ENCODE data around the gene JARID2. TPM values are rescaled to one million over a fixed set of nuclear protein-coding genes. Genes with fewer than 3 reads are reported as not detected.

JARID2 gene
- total RNA-seq, 1 donor from 2014 or later, result 24.2 TPM

DNA sequence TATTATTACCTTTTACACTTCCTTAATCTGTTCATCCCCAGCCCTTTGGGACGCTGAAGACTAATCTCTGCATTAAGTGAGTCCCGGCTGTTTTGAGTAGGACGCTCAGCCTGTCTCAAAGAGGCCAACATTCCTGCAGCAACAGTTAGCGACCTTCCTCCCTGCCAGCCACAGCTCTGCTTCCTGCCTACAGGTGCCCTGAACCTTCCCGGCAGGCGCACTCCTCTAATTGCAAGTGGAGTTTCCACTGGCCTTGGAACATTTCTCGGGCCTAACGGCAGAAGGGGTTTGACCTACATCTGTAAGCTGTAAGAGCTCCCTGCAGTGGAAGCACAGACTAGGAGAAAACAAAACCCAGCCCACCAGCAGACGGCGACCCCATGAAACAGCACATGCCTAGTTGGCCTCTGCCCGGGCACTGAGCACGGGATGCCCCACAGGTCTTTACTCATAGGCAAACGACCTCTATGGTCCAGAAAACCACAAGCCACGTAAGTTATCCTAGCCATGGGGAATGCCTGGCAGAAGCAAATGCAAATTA is 279.1 kb downstream of the JARID2 start:
- no peaks in the 10 kb centered on the region for H3K27me3 ChIP-seq (ENCODE audit: insufficient read depth, low read length)
- DNase-seq (ENCODE audit: low read depth) (no peak), FAIRE-seq (no peak)
- Mint-ChIP-seq H3K4me1 (ENCODE audit: low read depth, unreplicated experiment) (peaks cover 2% of the 10 kb centered on the region), H3K27me3 (ENCODE audit: low read depth, unreplicated experiment) (no peaks in the 10 kb centered on the region), H3K9me3 (ENCODE audit: unreplicated experiment) (peaks cover 7% of the 10 kb centered on the region), H3K36me3 (ENCODE audit: low read depth, unreplicated experiment) (peaks cover 54% of the 10 kb centered on the region), H3K4me3 (ENCODE audit: unreplicated experiment) (no peak overlapping the region), H3K27ac (ENCODE audit: unreplicated experiment) (no peak overlapping the region)
- no peak overlapping the region for H3K27ac ChIP-seq (ENCODE audit: low read depth, low read length)
- peaks cover 5% of the 10 kb centered on the region for H3K9me3 ChIP-seq (ENCODE audit: insufficient read depth, low read depth, low read length)
- H3K79me2 ChIP-seq (ENCODE audit: insufficient read depth, low read length), result no peaks in the 10 kb centered on the region
- no peak overlapping the region for H3K4me3 ChIP-seq (ENCODE audit: insufficient read depth, low read depth, low read length)
- H2AFZ ChIP-seq (ENCODE audit: low read depth, low read length), result no peak overlapping the region
- no peak overlapping the region for H3K9ac ChIP-seq (ENCODE audit: low read length)
- H3K4me1 ChIP-seq (ENCODE audit: insufficient read depth, low read length), result no peaks in the 10 kb centered on the region
- TF ChIP-seq, protein P1, sequence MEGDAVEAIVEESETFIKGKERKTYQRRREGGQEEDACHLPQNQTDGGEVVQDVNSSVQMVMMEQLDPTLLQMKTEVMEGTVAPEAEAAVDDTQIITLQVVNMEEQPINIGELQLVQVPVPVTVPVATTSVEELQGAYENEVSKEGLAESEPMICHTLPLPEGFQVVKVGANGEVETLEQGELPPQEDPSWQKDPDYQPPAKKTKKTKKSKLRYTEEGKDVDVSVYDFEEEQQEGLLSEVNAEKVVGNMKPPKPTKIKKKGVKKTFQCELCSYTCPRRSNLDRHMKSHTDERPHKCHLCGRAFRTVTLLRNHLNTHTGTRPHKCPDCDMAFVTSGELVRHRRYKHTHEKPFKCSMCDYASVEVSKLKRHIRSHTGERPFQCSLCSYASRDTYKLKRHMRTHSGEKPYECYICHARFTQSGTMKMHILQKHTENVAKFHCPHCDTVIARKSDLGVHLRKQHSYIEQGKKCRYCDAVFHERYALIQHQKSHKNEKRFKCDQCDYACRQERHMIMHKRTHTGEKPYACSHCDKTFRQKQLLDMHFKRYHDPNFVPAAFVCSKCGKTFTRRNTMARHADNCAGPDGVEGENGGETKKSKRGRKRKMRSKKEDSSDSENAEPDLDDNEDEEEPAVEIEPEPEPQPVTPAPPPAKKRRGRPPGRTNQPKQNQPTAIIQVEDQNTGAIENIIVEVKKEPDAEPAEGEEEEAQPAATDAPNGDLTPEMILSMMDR (IDR thresholded peaks at IDR 0.05; ENCODE audit: insufficient read depth, low read depth, low read length), result no peak
- TF ChIP-seq EZH2 (IDR thresholded peaks at IDR 0.05; ENCODE audit: insufficient read depth, low read length), result no peak
- H3K36me3 ChIP-seq (ENCODE audit: insufficient read depth, low read length), result peaks cover 21% of the 10 kb centered on the region
- no peaks in the 10 kb centered on the region for H4K20me1 ChIP-seq (ENCODE audit: insufficient read depth, low read length)
- H3K4me2 ChIP-seq (ENCODE audit: low read length), result no peak overlapping the region

DNA sequence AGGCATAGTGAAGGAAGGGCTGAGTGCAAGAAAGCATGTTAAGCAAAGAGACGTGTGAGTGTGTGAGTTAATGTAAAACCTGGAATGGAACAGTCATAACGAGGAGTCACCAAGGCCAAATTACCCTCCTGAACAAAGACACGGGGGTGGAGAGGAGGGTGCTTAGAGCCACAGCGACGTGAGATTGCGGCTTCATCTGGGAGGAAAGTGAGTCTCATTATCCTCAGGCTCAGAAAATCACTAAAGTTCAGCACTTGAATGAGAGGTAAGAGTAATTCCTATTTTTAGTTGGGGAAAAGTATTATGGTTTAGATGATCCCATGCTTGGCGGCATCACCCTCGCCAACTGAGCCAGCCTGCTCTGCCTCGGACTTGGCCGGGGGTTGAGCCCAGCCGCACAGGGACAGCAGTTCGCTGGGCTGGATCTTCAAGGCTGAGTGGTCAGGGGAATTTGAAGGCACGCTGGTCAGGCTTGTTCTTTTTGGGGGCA is 280.4 kb downstream of the JARID2 start:
- Histone ChIP-seq H3K27ac (ENCODE audit: low read depth, low read length) (no peak overlapping the region), H3K36me3 (ENCODE audit: insufficient read depth, low read length) (peaks cover 12% of the 10 kb centered on the region), H2AFZ (ENCODE audit: low read depth, low read length) (no peak overlapping the region), H3K4me3 (ENCODE audit: insufficient read depth, low read depth, low read length) (no peak overlapping the region), H3K4me1 (ENCODE audit: insufficient read depth, low read length) (no peaks in the 10 kb centered on the region), H4K20me1 (ENCODE audit: insufficient read depth, low read length) (no peaks in the 10 kb centered on the region), H3K9me3 (ENCODE audit: insufficient read depth, low read depth, low read length) (peaks cover 5% of the 10 kb centered on the region), H3K4me2 (ENCODE audit: low read length) (no peak overlapping the region), H3K27me3 (ENCODE audit: insufficient read depth, low read length) (no peaks in the 10 kb centered on the region), H3K79me2 (ENCODE audit: insufficient read depth, low read length) (no peaks in the 10 kb centered on the region), H3K9ac (ENCODE audit: low read length) (no peak overlapping the region)
- Mint-ChIP-seq H3K27ac (ENCODE audit: unreplicated experiment) (no peak overlapping the region), H3K4me1 (ENCODE audit: low read depth, unreplicated experiment) (peaks cover 2% of the 10 kb centered on the region), H3K36me3 (ENCODE audit: low read depth, unreplicated experiment) (peaks cover 55% of the 10 kb centered on the region), H3K9me3 (ENCODE audit: unreplicated experiment) (peaks cover 7% of the 10 kb centered on the region), H3K4me3 (ENCODE audit: unreplicated experiment) (no peak overlapping the region), H3K27me3 (ENCODE audit: low read depth, unreplicated experiment) (no peaks in the 10 kb centered on the region)
- FAIRE-seq (no peak), DNase-seq (ENCODE audit: low read depth) (no peak)
- no peak for TF ChIP-seq EZH2 (IDR thresholded peaks at IDR 0.05; ENCODE audit: insufficient read depth, low read length)
- TF ChIP-seq, protein P1 (IDR thresholded peaks at IDR 0.05; ENCODE audit: insufficient read depth, low read depth, low read length), result no peak

DNA sequence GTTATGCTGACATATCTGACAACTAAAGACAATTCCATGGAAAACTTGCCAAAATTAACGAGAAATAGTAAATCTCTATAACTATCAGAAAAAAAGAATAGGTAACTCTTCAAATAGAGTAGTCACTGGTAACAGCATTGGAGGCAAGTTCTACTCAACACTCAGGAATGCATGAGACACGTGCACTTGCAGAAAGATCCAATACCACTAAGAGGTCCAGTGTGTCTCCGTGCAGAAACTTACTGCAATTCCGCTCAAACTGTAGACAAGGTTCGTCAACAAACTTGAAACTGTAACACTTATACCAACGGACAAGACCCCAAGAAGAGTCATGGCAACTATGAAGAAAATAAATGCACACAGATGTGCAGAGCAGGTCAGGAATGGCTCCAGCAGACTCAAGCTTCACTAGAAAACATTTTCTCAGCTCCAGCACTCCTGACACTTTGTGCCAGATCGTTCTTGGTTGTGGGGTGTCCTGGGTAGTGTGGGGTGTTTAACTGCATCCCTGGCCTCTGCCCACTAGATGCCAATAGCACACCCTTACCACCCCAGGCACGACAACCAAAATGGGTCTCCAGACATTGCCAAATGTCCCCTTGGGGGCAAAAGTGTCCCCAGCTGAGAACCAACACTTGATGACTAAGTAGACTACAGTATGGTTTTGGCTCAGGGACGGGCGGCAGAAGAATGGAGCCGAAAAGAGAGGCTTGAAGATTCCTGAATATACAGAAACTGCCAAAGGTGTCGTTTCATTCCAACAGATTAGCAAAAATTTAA is 282.2 kb downstream of the JARID2 start:
- peaks cover 9% of the 10 kb centered on the region for H3K4me1 Mint-ChIP-seq (ENCODE audit: low read depth, unreplicated experiment)
- Histone ChIP-seq H3K9ac (ENCODE audit: low read length) (no peak overlapping the region), H3K4me2 (ENCODE audit: low read length) (no peak overlapping the region), H4K20me1 (ENCODE audit: insufficient read depth, low read length) (no peaks in the 10 kb centered on the region), H3K4me3 (ENCODE audit: insufficient read depth, low read depth, low read length) (no peak overlapping the region), H3K4me1 (ENCODE audit: insufficient read depth, low read length) (no peaks in the 10 kb centered on the region), H2AFZ (ENCODE audit: low read depth, low read length) (no peak overlapping the region), H3K79me2 (ENCODE audit: insufficient read depth, low read length) (no peaks in the 10 kb centered on the region), H3K27ac (ENCODE audit: low read depth, low read length) (no peak overlapping the region), H3K27me3 (ENCODE audit: insufficient read depth, low read length) (no peaks in the 10 kb centered on the region), H3K36me3 (ENCODE audit: insufficient read depth, low read length) (peaks cover 7% of the 10 kb centered on the region), H3K9me3 (ENCODE audit: insufficient read depth, low read depth, low read length) (peaks cover 5% of the 10 kb centered on the region)
- no peak for FAIRE-seq
- H3K9me3 Mint-ChIP-seq (ENCODE audit: unreplicated experiment), result peaks cover 7% of the 10 kb centered on the region
- no peak for TF ChIP-seq EZH2 (IDR thresholded peaks at IDR 0.05; ENCODE audit: insufficient read depth, low read length)
- TF ChIP-seq, protein P1 (IDR thresholded peaks at IDR 0.05; ENCODE audit: insufficient read depth, low read depth, low read length), result no peak
- peak; percentile 16 for DNase-seq (ENCODE audit: low read depth)
- no peak overlapping the region for H3K27ac Mint-ChIP-seq (ENCODE audit: unreplicated experiment)
- H3K27me3 Mint-ChIP-seq (ENCODE audit: low read depth, unreplicated experiment), result no peaks in the 10 kb centered on the region
- H3K36me3 Mint-ChIP-seq (ENCODE audit: low read depth, unreplicated experiment), result peaks cover 44% of the 10 kb centered on the region
- no peak overlapping the region for H3K4me3 Mint-ChIP-seq (ENCODE audit: unreplicated experiment)
